ENCODE results near the gene MEGF11.
A peak's percentile ranks its signal among the peaks of the same experiment; 100 is the strongest.
"Not testable (repeated sequence)": the region's sequence is repeated elsewhere in the genome, so short reads cannot be mapped to it uniquely, and the experiment has no call there.

MEGF11 gene

DNA sequence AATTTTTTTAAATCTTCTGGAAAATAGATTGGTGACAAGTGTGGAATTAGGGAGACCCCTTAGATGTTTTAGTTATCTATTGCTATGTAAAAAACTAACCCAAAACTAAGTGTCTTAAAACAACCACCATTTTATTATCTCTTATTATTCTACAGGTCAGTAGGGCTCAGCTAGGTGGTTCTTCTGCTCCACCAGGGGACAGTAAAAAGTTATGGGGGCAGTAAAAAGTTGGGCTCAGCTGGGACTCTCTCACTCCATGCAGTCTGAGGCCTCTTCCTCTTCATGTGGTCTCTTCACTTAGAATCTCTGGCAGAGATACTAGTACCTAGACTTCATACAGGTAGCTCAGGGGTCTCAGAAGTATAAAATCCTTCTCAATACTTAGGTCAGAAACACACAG, 21.8 kb upstream of the MEGF11 start:
- no peak for DNase-seq (ENCODE audit: low read depth)

DNA sequence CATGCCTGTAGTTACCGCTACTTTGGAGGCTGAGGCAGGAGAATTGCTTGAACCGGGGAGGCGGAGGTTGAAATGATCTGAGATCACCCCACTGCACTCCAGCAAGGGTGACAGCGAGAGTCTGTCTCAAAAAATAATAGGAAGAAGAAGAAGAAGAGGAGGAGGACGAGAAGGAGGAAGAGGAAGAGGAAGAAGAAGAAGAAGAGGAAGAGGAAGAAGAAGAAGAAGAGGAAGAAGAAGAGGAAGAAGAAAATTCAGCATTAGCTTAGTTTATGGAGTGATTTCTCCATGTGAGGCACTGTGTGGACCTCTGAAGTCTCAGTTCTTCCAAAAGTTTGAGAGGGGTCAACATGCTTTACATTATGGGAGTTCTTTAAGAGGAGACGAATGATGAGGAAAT, 17.4 kb upstream of the MEGF11 start:
- no peak for DNase-seq (ENCODE audit: low read depth)

DNA sequence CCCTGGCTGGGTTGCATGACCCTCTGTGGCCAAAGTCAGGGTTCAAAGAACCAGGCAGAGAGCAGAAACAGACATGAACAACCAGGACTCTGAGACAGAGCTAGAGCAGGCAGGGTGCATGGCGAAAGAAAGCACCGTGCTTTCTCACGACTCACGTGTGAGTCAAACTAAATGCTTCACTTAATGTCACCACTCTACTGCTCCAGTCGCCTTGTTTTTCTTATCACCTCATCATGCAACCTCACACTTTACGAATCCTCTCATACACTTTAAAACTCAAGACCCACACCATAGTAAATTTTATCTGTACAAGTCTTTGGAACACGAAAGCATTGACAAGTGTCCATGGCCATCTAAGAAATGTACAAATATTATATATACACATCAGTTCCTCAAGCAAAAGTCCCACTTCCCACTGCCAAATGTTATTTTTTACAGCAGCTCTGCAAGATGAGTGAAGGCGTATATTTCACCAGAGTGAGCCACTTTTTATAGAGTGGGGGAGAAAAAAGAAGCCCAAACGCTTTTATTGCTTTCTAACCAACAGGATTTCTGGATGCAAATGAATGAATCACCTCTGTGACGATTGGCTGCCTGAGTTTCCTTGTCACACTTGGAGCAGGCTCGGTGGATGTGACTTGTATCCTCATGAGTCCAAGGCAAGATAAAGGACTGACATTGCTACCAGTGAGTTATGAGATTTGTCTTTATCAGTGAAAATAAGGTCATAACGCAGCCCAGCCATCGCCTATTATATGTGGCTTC, 16.0 kb upstream of the MEGF11 start:
- peak; percentile 51 for DNase-seq (ENCODE audit: low read depth)

DNA sequence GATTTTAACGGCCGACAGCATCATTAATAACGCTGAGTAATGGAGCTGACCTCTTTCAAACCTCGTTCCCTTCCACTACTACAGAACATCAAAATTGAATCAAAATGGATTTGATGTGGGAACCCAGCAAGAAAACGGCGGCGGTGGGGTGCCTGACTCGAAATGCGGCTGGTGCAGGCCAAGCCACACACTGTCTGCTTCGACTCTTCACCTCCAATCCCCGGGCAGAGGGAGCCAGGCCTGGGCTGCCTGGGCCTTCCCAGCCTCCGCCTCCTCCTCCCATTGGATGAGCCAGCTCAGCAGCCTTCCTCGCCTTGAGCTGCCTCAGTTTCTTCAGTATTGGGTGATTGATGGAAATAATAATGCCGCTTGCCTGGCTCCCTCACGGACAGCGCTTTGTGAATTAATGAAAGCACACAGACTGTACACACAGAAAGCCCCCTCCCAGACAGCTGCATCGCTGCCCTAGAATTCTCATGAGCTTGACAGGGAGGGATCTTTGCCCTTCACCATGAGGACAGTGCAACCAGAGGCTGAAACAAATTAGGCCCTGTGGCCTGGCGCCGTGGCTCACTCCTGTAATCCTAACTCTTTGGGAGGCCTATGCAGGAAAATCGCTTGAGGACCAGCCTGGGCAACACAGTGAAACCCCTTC, 11.4 kb upstream of the MEGF11 start:
- no peak for DNase-seq (ENCODE audit: low read depth)

DNA sequence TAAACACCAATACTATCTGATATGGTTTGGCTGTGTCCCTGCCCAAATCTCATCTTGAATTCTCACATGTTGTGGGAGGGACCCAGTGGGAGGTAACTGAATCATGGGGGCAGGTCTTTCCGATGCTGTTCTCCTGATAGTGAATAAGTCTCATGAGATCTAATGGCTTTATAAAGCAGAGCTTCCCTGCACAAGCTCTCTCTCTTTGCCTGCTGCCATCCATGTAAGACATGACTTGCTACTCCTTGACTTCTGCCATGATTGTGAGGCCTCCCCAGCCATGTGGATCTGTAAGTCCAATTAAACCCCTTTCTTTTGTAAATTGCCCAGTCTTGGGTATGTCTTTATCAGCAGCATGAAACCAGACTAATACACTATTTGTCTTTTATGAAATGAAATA, 9.3 kb upstream of the MEGF11 start:
- DNase-seq (ENCODE audit: low read depth): not testable (repeated sequence)

DNA sequence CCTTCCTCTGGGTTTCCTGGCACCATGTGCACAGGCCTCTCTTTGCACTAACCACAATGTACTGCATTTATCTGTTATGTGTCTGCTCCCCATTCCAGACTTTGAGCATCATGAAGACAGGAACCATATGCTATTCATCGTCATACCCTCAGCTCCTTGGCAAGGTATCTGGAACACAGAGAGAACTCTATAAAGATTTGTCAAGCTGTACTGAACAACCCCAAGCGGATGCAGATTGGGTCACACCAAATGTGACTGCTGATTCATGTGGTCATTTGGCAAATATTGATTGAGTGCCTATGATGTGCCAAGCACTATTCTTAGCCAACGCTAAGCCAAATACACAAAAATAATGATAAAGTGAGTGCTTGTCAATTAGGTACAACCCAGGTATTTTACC, 7.5 kb upstream of the MEGF11 start:
- no peak for DNase-seq (ENCODE audit: low read depth)

DNA sequence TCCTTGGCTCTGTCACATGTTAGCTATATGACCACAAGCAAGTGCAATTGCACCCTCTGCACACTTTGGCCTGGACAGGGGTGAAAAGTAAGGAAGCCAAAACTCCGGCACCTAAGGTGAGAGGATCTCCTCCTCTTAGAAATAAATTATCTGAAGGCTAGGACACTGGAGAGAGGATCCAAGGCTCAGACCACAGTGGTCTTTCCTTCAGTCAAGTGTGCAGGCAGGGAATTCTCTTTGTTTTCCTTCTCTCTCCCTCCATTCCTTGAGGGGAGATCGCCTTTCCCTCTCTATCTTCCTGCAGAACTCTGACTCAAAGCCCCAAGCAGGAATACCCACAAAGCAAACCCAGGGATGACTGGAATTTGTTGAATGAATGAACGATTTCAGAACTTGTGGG, 3.1 kb upstream of the MEGF11 start:
- no peak for DNase-seq (ENCODE audit: low read depth)

DNA sequence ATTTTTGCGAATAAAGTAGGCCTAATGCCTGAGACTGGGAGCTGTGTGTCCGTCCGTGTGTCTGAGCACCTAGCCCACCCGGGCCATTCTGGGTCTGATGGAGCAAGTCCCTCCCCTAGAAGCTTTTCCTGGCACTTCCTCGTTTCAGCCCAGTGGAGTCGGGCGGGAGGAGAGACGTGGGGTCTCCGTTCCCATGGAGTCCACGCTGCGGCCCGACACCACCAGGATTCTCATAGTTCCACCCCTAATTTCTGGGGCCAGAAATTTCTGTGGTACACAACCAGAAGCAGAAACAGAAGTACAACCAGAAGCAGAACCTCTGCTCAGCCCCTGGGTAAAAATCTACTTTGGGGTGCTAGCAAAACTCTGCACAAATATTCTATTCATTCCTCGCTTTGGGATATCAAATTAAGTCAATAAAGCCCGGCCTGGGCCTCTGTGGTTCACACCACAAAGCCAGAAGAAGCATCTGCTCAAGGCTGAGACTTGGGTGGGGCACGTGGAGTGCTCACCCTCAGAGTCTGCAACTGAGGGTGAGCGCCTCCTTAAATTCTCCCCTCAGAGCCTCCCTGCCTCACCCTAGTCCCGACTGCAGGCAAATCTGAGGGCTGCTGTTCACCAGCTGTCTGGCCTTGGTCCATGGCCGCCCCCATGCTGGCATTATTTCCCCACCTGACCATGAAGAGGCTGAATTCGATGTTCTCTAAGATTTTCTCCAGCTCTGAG, 1.6 kb upstream of the MEGF11 start:
- DNase-seq (ENCODE audit: low read depth): no peak

DNA sequence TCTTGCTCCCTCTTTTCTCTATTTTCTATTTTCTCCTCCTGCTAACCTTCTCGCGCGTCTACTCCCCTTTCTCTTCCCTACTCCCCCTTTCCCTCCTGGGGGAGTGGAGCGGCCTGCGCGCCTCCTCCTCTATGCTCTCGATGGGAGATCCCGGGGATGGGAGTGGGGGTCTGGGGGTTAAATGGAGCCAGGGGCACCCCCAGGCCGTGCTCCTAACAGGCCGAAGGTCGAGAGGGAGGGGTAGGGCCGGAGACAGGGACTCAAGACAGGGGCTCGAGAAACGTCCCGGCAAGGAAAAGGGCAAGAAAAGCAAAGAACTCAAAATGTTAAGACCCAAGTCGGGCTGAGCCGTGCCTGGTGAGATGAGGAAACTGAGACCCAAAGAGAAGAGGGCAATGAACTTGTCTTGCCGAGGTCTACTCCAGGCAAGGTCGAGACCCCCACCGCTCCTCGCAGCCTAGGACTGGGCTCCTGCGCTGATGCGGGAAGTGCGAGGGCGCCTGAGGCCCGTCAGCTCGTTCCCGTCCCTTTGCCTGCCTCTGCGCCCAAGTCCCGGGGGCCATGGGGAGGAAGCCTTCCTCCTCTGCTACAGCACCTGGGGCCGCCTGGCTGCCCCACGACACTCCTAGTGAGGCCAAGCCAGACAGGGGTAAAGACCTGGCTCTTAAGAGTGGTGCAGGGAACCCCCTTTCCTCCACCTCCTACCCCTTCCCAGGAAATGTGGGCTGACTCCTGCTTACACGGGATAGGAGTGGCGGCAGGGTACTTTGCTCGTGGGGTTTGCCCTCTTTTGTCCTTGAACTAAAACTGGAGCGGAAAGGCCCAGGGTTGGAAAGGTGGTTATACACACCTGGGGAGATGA, 770 bp upstream of the MEGF11 start:
- DNase-seq (ENCODE audit: low read depth): no peak

DNA sequence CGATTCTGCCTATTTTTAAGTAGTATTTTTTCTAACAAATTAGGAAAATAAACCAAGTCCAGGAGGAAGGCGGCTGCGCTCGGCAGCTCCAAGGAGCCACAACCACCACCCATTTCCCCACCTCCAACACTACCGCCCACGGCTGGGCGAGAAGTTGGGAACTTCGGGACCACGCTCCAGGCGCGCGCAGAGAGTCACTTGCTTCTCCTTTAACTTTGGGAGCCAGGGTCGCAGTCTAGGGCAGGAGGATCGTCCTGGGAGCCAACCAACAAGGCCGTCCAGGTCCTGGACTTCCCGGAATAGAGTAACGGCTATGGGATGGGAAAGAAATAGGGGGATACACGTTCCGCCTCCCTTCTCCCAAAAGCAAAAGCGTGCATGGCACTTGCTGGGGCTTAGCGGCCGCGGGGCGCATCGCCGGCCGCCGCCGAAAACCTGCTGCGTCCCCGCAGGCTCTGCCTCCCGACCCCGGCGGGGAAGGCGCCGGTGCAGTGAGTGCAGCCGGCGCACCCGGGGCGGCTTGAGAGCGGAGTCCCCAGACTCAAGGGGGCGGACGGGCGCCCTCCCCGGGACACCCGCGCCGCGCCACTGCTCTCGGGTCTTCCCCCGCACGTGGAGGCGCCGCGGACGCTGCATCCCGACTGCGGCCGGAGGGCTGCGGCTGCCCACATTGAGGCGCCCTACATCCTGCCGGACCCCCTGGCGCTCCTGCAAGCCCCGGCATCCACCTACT, 699 bp downstream of the MEGF11 start:
- DNase-seq (ENCODE audit: low read depth): no peak

DNA sequence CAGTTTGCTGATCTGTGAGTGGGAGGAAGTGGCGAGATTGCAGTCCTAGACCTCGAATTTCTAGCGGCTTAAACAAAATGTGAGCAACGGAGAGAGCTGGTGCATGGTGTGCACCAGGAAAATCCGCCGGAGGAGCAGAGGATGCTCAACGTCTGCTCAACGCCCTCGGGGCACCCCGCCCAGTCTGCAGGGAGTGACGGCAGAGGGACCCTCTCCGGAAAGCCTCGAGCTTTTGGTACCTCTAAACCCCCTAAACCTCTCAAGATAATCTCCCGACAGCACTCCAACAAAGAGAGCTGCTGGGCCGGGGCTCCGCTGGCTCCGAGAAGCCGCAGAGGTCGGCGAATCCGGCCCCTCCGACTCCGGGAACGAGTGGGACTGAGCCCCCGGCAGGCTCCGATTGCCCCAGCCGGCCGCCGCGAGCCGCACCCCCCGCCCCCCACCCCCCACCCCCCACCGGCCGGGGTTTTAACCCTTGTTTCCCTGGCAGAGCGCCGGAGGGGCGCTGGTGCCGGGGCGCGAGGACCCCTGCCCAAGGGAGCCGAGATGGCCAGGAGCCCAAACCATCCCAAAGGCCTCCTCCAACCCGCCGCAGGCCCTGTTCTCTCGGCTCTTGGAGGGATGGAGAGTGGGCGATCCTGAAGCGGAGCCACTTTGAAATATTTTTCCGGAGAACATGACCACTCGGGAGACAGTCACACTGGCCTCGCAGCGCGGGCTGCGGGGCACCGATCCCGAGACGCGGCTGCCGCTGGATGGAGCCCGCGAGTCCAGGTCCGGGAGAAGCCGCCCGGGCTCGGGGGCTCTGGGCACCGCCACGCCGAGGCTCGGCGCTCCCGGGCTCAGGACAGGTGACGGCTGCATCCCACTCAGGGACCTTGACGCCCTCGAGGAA, 1.5 kb downstream of the MEGF11 start:
- DNase-seq (ENCODE audit: low read depth): no peak

DNA sequence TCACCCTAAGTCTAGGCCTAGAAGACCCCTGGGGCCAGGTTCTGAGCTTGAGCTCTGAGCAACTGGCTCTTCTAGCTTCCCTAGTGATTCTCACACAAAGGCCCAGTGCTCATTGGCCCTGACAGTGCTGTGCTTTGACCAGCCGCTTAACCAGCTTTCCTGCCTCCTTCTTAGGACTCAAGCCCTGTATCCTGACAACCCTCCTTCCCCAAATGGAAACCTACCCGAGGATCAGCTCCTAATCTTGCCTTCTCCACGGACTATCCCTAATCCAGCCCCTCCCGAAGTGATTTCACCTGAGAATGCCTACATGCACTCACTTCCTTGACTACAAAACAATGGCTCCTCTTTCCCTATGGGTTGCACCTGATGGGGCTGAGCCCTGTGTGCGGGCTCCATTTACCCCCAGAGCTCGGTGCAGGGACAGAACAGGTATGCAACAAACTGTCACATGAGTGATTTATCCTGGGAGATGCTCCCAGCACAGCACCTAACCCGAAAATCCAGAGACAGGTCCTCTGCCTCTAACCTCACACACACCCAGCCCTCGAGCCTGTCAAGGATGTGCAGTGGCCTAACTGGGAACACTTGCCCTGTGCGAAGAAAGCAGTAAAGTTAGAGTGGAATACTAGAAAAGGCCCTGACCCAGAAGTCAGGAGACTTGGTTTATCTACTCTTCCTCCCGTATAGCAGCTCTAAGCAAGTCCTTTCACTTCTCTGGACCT, 2.3 kb downstream of the MEGF11 start:
- DNase-seq (ENCODE audit: low read depth): no peak

DNA sequence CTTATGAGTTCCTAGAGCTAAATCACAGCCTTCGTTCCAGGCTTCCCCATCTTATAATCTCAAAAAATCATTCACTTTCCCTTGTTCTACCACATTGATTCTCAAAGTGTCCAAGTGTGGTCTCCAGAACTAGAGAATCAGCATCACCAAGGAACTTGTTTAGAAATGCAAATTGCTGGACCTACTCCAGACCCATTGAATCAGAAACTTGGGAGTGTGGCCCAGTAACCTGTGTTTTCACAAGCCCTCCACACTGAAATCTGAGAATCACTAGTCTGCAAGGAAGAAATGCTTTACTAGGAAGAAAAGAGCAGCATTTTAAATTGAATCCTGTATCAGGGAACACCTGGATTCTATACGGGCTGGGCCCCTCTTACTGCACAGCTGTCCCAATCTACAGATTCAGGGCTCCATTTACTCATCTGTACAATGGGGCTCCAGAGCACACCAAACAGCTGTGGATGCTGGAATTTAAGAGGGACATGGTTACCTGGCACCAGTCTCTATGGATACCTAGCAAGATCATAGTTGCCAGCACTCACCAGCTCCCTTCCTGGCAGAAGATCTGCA, 3.9 kb downstream of the MEGF11 start:
- DNase-seq (ENCODE audit: low read depth): no peak

DNA sequence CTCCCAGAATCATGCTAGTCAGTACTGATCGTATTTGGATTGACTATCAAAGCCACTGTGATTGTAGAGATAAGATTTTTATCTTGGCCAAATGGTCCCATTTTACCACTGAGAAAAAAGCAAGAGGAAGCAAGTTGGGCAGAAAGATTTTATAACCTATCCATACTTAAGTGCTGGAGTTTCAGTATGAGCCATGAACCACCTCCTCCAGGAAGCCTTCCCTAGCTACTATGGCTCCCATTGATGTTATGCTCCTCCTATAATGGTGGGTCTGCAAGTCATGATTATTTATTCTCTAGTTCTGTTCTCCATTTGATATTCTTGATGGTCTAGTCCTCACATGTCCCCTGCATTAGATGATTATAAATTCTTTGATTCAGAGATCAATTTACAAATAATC, 6.6 kb downstream of the MEGF11 start:
- DNase-seq (ENCODE audit: low read depth): no peak

DNA sequence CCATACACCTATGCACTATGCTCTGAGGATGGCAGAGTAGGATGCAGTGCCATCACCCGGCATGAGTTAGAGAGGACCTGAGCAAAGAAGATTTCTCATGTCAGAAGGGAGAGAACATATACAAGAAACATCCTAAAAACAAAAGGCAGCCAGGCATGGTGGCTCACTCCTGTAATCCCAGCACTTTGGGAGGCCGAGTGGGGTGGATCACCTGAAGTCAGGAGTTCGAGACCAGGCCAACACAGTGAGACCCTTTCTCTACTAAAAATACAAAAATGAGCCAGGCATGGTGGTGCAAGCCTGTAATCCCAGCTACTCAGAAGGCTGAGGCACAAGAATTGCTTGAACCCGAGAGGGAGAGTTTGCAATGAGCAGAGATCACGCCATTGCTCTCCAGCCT, 7.7 kb downstream of the MEGF11 start:
- DNase-seq (ENCODE audit: low read depth): not testable (repeated sequence)

DNA sequence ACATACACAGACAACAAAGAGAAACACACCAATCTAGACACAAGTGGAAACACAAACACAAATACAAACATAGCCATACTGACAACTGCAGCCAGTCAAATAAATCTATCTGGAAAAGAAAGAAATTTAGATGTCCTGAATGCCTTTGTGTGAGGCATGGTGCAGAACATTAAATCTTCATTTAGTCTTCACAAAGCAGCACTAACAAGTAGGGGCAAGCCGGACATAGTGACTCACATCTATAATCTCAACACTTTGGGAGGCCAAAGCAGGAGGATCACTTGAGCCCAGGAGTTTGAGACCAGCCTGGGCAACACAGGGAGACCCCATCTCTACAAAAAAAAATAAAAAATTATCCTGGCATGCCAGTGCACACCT, 11.7 kb downstream of the MEGF11 start:
- no peak for DNase-seq (ENCODE audit: low read depth)

DNA sequence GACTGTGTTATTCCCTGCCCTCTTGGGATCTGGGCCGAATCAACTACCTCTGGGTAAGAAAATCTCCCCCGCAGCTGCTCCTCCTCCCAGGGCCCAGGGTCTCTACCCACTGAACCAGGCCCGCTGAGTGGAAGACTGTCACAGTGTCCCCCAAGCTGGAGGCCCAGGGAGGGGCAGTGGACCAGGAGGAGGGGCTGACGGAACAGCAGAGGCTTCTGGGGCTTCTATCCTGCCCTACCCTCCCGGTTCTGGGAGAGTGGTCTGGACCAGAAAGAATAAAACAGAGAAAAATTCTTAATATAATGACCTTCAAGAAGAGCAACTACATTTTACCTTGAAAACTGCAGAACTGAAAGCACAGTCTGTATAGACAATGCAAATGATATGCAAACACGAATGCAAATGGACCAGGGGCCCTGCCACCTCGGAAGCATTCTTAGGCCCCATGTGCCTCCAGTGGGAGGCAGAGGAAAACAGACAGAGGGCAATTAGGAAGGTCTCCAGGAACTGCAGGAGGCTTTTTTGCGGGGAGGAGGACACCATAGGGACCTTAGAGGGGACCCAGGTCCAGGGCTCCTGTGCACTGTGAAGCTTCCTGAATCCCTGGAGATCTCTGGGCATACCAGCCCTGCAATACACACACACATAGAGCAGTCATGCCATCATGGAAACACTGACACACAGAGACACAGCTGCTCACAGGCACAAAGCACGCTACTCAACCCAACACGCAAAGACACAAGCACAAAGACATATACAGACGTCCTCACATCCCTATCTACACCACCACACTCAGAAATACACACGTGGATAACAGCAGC, 12.3 kb downstream of the MEGF11 start:
- DNase-seq (ENCODE audit: low read depth): no peak

DNA sequence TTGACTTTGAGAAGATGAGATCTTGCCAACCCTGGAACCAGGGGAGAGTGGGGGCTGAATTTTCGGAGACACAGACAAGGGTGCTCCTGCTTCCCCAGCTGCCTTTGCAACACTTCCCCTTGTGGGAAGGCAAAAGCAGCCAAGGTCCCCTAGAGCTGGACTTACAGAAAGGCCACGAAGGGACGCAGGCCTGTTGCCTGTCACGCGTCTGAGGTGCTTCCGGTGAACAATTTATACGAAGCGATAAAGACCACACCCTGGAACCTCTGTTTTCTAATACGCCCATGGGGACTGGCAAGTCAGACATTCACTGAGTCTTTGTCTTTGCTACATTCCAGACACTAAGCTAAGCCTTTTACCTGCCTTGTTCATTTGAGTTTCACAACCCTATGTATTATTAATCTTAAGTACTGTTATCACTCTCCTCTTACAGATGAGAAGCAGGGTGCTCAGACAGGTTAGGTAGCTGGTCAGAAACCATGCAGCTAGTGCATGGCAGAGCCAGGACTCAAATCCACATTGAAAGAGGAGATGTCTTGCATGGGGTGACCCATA, 13.2 kb downstream of the MEGF11 start:
- no peak for DNase-seq (ENCODE audit: low read depth)

Measured in GM04504 (cell line).